SW 1271 (cell line): ENCODE measurements around the gene HIP1.
"Not testable (repeated sequence)": the region's sequence is repeated elsewhere in the genome, so short reads cannot be mapped to it uniquely, and the experiment has no call there.

ENCODE experiments used
- DNase-seq, 2 experiments: peaks; one replicate each; lab custom pipeline; 2025; lab: John Stamatoyannopoulos, UW

Gene HIP1

DNA sequence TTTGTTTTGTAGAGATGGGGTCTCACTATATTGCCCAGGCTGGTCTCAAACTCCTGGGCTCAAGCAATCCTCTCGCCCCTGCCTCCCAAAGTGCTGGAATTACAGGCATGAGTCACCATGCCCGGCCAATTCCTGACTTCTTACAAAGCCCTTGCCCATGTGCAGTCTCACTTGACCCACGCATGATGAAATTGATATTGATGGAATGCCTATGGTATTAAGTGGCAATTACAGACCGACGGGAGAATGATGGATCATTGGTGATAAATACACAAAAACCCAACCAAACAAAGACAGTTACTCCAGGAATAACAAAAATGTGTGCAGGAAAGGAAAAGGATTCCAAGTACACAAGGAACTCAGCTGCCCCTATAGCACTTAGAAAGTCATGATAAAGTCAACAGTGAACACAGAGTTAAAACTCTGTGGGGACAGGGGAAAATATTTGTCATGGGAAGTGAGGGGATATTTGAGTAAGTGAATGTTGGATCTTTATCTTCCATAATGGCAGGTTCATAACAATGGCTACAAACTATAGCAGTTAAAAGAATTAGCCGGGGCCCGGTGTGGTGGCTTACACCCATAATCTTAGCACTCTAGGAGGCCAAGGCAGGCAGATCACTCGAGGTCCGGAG lies 21.6 kb downstream of the HIP1 start:
- no peak for DNase-seq

DNA sequence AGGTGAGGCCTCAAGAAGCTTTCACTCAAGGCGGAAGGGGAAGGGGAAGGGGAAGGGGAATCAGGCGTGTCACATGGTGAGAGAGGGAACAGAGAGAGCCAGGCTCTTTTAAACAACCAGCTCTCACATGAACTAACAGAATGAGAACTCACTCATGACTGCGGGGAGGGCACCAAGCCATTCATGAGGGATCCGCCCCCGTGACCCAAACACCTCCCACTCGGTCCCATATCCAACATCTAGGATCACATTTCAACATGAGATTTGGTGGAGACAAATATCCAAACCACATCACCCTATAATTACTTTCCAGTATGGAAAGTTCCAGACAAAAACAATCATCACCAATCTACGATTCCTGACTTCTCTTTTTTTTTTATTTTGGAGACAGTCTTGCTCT lies 22.9 kb downstream of the HIP1 start:
- no peak for DNase-seq

DNA sequence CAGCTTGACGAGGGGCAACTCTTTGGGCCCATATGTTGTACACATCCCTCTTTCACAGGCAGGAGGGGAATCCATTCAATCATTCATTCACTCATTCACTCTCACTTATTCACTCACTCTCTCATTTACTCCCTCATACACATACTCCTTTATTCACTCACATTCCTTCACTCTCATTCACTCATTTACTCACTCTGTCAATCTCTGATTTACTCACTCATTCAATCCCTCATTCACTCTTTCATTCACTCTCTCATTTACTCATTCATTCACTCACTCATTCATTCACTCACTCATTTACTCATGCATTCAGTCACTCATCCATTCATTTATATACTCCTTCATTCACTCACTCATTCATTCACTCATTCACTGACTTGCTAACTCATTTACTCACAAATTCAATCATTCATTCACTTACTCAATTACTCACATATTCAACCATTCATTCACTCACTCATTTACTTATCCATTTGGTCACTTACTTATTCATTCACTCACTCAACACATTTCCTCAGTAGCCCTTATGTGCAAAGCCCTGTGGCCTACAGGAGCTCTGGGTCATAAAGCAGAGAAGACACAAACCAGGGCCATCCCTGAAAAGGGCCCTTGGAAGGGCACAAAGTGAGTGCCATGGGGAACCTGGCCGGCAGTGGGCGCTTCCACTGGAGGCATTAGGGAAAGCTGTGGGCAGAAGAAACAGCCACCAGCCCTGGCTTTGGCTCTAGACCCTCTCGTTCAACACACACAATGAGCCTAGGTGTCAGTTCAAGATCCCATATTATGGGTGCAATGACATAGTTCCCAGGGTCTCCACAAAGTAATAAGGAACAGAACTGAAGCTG lies 26.0 kb downstream of the HIP1 start:
- DNase-seq: no peak

DNA sequence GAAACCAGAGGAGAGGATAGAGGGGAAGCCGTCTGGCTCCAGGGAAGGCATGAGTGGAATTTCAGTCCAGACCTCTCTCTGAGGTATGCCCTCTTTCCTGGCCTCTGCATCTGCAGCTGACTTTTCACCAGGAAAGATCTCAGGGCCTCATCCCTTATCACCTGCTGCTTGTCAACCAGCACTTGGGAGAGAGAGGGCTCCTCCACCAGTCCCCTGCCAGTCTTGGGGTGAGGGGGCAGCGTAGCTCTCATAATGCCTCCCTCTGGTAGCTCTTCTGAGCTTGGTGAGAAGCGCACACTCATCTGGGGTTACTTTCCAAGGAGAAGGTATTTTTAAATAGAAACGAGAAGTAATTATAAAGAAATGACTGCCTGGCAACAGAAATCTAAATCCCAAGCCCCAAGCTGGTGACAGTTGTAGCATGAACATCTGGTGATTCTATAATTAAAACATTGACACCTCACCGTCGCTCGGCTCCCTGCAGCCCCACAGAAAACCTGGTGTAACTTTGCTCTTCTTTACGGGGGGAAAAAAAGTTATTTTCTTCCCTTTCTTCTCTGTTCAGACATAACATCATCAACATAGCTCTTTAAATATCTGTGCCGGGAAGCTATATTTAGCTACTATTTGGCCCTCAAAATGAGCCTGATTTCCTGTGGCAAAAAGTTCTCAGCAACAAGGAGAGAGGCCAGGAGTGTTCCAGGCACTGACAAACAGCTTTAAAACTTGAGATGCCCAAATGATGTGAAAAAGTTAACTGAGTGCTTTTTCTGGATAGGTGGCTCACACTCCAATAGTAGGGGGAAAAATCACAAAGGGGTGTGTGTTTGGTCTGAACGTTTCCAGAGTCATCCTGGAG lies 26.9 kb downstream of the HIP1 start:
- DNase-seq: no peak

DNA sequence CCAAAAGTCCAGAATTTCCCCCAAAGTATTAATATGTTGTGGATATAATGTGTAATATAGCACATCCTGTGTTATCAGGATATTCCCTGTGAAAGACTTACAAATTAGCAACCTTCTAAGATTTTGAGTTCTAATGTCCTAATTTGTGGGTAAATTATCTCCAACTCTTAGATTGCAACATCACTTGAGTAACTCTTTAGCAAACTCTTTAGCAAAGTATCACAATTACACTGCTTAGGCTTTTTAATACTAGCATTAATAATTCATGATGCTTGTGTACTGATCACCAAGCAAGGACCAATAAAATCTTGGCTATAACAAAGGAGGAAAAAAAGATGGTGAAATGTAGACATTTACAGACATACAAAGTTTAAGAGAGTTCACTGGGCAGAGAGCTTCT lies 27.7 kb downstream of the HIP1 start:
- DNase-seq: no peak

DNA sequence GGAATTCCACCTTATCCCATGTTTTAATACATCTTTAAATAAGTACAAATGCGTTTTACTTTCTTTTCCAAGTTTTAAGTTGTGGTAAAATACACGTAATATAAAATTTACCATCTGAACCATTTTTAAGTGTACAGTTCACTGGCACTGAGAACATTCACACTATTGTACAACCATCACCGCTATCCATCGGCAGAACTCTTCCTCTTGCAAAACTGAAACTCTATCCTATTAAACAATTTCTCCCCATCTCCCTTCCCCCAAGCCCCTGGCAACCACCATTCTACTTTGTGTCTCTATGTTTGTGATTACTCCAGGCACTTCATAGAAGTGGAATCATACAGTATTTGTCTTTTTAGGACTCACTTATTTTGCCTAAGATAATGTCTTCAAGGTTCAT lies 33.8 kb downstream of the HIP1 start:
- DNase-seq: no peak

DNA sequence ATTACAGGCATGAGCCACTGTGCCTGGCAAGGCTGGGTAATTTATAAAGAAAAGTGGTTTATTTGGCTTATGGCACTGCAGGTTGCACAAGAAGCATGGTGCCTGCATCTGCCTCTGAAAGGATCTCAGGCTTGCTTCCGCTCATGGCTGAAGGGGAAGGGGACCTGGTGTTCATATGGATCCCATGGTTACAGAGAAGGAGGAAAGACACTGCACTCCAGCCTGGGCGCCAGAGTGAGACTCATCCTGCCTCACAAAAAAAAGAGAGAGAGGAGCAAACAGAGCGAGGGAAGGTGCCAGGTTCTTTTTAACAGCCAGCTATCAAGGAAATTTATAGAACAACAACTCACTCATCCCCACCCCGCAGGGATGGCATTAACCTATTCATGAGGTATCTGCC lies 36.2 kb downstream of the HIP1 start:
- DNase-seq: no peak

DNA sequence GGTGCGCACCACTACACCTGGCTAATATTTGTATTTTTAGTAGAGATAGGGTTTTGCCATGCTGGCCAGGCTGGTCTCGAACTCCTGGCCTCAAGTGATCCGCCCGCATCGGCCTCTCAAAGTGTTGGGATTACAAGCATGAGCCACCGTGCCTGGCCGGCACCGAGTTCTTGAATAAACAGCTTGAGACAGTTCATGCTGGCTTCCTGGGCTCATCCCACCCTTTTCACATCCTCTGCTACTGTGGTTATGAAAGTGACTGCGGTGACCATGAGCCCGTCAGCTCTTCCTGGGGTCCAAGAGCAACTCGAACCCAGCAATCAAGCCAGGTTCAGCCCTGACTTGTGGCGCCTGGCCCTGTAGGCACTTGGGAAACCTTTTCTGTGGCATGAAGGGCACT lies 38.7 kb downstream of the HIP1 start:
- no peak for DNase-seq

DNA sequence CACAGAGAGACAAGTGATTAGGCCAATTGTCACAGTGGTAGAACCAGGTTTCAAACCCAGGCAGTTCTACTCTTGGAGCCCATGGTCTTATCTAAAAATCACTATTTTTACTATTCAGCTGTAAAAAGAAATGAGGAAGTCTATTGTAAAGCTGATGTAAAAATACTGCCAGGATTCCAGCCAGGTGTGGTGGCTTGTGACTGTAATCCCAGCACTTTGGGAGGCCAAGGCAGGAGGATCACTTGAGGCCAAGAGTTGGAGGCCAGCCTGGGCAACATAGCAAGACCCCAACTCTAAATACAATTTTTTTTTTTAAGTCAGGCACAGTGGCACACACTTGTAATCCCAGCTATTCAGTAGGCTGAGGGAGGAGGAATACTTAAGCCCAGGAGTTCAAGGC lies 40.4 kb downstream of the HIP1 start:
- DNase-seq: no peak

DNA sequence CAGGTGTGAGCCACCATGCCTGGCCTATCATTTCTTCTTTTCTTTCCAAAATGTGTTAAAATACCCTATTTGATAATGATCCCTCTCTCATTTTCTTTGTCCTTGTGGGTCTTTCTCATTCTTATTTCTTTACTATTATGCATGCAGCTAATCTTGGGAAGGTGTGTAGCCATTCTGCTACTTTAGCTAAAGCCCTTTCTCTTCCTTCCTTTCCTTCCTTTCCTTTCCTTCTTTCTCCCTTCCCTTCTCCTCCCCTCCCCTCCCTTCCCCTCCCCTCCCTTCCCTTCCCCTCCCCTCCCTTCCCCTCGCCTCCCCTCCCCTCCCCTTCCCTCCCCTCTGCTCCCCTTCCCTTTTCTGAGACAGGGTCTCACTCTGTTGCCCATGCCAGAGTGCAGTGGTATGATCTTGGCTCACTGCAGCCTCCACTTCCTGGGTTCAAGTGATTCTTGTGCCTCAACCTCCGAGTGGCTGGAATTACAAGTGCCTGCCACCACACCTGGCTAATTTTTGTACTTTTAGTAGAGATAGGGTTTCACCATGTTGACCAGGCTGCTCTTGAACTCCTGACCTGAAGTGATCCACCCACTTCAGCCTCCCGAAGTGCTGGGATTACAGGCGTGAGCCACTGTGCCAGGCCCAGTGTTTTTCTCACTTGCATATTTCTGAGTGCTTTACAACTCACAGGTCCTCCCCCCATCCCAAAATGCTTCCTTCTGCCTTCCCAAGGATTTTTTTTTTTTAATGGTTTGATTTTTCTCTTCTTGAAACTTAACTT lies 42.3 kb downstream of the HIP1 start:
- DNase-seq: no peak

DNA sequence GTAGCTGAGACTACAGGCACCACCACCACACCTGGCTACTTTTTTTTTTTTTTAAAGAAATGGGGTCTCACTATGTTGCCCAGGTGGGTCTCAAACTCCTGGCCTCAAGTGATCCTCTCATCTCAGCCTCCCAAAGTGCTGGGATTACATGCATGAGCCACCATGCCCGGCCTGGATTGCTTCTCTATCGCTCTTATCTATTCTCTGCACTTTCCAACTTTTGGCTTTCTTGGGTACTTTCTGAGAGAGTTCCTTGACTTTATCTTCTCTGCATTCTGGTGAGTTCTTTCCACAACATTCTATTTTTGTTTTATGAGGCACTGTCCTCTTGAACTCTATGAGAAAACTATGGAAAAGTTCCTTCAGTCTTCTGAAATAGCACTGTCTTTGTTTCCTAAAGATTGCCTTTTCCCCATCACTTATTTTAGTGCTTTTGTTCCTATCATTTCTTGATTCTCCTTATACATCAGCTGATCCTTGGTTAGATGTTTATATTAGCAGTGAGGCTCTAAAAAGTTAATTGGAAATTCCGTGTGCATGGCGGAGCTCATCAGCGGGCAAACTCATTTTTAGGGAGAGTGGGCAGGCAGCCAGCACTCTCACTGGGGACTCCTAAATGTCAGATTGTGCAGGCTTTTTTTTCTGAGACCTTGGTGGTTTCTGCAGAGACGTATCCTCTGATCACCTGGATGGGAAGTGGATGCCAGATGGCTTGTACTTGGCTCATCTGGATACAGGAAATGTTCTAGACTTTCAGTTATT lies 43.9 kb downstream of the HIP1 start:
- no peak for DNase-seq

DNA sequence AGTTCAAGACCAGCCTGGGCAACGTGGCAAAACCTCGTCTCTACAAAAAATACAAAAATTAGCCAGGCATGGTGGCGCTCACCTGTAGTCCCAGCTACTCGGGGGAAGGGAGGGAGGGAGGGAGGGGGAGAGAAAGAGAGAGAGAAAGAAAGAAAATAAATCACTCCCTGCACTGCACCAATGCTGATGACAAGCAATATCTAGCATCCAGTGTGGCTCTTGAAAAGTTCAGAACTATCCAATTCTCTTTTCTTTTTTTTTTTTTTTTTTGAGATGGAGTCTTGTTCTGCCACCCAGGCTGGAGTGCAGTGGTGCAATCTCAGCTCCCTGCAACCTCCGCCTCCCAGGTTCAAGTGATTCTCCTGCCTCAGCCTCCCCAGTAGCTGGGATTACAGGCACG lies 45.1 kb downstream of the HIP1 start:
- DNase-seq: not testable (repeated sequence)

DNA sequence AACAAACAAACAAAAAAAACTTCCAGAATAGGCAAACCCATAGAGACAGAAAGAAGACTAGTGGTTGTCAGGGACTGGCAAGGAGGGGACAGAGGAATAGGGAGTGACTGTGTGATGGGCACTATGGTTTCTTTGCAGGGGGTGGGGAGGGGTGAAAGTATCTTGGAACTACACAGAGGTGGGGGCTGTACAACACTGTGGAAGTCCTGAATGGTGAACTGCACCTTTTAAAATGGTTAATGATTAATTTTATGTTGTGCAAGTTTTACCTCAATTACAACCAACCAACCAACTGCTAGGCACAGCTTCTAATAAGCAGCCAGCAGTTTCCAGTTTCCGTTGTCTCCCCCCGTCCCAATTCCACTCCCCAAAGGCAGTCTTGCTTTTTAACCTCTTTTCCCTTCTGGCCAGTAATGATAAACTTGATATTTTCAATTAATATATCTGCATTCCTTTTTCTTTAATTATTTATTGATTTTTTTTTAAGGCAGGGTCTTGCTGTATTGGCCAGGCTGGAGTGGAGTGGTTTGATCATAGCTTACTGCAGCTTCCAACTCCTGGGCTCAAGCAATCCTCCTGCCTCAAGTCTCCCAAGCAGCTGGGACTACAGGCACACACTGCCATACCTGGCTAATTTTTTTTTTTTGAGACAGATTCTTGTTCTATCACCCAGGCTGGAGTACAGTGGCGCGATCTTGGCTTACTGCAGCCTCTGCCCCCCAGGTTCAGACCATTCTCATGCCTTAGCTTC lies 46.8 kb downstream of the HIP1 start:
- no peak for DNase-seq

DNA sequence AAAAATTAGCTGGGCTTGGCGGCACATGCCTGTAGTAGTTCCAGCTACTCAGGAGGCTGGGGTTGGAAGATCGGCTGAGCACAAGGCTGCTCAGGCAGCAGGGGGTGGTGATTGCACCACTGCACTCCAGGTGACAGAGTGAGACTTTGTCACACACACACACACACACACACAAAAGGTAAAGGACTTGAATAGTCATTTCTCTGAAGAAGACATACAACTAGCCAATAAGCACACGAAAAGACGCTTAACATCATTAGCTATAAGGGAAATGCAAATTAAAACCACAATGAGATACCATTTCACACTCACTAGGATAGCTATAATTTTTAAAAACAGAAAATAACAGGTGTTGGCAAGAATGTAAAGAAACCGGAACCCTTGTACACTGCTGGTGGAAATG lies 48.6 kb downstream of the HIP1 start:
- DNase-seq: no peak

DNA sequence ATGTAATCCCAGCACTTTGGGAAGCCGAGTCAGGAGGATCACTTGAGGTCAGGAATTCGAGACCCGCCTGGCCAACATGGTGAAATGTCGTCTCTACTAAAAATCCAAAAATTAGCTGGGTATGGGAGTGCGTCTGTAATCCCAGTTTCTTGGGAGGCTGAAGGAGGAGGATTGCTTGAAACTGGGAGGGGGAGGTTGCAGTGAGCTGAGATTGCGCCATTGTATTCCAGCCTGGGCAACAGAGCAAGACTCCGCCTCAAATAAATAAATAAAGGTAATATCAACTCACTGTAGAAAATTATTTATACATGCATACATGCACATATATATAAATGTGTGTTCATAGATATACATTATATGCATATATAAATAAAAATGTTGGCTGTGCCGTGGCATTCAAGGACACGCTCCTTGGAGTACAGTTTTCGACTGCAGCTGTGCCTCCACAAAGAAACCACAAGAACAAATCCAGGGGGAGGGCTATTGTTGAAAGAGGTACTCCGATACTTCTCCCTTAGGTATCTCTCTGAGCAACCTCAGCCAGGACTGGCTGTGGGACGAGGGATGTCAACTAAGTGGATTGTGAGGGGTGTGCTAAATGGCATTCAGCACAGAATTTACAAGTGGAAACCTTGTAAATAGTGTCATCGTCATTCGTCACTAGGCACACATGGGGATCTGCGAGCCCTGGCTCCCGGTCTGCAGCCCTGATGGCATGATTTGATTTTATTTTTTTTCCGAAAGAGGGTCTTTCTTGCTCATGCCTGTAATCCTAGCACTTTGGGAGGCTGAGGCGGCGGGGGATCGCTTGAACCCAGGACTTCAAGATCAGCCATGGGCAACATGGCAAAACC lies 49.3 kb downstream of the HIP1 start:
- DNase-seq: no peak

DNA sequence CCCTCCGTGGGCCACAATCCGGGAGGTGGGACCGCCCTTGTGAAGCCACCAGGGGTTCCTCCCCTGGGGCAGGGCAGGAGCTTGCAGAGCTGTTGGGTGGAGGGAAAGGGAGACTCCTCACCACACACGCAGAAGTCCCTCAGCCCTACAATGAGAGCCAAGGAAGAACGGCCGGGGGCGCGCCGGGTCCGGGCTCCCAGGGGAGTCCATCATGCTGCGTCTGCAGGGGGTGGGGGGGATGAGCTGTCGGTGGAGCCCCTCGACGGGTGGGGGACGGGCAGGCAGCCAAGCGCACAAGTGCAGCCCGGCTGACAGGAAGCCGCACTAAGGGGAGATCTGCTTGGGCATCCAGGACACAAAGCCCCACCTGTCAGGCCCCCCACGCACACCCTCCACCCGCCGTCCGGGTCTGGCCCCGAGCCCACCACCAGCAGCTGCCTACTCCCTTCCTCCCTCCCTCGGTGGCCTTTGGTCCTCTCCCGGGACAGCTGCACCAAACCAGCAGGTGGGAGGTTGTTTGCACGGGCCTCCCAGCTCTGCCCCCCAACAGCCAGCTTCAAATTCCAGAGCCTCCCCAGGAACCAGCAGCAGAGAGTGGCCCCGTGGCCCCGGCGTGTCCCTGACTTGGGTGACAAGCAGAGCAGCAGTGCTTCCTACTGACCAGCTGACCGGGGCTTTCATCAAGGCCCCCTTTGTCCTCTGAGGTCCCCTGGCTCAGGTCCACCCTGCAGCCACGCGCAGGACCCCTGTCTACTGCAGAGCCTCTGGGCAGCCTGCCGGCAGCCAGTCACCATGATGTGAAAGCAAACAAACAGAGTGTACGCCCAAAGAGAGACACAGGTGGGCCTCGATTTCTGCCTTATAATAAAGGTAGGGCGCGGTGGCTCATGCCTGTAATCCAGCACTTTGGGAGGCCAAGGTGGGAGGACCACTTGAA lies 50.3 kb downstream of the HIP1 start:
- DNase-seq: no peak

DNA sequence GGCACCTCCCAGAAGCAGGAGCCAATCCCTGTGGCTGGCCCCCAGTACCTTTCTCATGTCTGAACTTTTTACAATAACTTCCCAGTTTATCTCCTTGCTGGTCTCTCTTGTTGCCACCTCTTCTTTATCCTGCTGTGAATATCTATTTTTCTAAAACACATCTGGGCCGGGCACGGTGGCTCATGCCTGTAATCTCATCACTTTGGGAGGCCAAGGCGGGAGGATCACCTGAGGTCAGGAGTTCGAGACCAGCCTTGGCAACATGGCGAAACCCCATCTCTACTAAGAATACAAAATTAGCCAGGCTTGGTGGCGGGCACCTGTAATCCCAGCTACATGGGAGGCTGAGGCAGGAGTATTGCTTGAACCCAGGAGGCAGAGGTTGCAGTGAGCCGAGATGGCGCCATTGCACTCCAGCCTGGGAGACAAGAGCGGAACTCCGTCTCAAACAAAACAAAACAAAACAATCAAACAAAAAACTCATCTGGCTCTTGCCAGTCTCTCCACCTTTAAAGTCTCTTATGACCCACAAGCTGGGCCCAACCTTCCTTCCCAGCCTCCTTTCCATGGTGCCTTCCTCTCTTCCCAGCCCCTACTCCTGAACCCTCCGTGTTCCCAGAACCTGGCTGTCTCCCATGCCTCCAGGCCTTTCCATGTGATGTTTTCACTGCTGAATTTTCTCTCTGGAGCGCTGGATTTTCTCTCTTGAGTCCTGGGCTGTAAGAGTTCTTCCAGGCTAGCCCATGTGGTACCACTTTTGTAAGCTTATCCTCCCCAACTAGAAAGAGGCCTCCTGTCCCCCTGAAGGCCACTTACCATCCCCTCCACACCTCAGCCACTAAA lies 51.3 kb downstream of the HIP1 start:
- DNase-seq: no peak

DNA sequence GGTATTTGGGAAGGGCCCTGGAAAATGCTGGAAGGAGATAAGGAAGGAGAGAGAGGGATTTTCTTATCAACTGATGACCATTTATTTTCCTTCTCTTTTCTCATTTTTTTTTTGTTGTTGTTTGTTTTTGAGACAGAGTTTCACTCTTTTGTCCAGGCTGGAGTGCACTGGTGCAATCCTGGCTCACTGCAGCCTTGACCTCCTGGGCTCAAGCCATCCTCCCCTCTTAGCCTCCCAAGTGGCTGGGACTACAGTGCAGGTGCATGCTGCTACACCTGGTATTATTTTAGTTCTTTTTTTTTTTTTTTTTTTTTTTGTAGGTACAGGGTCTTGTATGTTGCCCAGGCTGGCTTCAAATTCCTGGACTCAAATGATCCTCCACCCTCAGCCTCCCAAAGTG lies 52.2 kb downstream of the HIP1 start:
- no peak for DNase-seq
